Measurements from ENCODE around the gene HS3ST4.

Gene HS3ST4

DNA sequence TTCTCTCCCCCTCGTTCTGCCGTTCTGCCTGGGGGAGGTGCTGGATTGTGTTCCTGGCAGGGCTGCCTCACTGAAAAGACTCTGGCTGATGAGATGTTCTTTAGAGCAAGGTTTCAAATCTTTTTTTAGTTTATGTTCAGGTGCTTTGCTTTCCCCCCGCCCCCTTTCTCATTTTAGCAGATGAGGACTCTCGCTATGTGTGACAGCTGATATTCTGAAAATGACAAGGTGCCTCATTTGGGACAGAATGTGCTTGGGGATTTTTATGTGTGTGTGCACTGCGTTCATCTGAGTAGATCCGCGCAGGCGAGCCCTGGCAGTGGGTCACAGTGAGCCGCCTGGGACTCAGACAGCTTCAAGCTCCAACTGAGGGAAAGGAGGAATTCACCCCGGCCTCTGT, 205.9 kb downstream of the HS3ST4 start:
- DNase-seq = no peak

DNA sequence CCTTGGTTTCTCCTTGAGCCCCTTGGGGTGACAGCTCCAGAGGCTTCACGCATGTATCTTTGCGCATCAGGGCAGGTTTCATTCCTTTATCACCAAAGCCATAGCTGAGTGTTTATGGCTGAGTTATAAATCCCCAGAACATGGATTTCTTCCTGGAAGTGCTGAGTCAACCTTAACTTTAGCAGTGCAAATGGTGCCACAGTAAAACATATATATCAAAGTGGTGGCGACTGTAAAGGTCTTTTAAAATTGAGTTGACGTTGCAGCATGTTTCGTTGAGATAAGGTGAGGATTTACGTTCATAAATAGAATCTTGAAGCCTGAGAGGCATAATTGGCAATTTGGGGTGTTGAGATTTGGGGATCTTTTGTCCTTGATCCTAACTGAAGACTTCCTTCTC, 214.1 kb downstream of the HS3ST4 start:
- no peak for DNase-seq

DNA sequence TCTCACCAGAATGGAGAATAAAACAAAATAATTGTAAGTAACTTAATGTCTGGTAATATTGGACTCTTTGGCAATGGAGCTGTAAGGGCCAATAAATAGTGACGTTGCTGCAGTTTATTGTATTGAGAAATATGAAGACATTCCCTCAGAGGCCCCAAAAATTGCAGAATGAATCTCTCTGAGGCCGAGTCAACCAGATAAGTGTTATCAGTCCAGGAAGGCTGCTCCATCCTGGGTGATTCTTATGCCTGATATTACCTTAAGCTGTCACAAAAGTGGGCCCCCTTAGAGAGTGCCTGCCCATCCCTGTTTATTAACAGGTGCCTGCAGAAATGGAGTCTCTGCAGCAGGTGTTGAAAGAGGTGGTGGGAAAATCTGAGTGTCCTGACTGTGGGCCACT, 219.2 kb downstream of the HS3ST4 start:
- DNase-seq = no peak

DNA sequence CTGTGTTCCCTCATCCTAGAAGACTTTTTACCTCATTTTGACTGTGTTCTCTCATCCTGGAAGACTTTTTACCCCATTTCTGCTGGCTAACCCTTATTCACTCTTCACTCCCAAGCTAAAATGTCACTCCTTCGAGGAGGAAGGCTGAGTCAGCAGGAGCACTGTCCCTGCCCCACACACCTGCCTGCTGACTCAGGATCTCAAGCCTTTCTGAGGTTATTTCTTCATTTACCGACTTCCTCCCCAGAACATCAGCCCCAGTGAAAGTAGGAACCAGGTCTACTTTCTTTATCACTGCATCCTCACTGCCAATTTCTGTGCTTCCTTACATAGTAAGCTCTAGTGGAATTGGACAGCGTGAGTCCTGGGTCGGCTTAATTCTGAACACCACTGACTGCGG, 220.6 kb downstream of the HS3ST4 start:
- no peak for DNase-seq

DNA sequence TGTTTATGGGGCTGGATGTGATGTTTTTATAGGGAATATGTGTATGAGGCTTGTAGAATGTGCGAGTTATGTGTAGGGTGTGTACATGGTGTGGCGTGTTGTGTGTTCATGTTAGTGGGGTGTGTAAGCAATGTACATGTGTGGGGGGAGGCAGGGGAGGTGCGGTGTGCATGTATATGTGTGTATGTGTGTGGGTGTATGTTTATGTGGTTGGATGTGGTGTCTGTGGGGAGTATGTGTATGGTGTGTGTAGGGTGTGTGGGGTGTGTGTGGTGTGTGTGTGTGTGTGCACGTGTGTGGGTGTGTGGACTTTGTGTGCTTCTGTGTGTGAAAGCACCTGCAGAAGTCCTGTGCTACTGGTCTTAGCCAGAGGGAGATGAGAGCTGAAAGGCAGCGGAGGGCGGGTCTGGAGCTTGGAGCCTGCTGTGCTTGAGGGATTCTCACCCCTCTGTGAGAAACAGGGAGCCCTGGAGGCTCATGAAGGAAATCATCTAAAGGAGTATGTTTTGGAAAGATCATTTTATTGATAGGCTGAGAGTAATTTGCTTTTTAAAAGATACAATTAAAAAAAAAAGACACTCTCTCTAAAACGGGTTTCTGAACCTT, 222.7 kb downstream of the HS3ST4 start:
- DNase-seq = no peak

DNA sequence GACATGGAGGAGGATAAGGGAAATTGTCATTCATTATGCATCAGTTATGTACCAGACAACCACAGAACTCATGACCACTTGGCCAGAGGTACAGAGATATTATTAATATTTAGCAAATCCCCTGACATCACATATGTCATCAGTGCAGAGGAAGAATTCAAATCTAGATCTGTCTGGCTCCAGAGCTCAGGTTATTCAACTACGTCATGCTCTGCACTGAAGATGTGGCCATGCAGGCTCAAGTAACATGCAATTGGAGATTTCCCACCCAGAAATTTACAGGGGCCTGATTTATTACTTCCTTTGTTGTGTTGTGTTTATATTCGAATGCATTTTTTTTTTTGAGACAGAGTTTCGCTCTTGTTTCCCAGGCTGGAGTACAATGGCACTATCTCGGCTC, 224.3 kb downstream of the HS3ST4 start:
- DNase-seq = no peak

DNA sequence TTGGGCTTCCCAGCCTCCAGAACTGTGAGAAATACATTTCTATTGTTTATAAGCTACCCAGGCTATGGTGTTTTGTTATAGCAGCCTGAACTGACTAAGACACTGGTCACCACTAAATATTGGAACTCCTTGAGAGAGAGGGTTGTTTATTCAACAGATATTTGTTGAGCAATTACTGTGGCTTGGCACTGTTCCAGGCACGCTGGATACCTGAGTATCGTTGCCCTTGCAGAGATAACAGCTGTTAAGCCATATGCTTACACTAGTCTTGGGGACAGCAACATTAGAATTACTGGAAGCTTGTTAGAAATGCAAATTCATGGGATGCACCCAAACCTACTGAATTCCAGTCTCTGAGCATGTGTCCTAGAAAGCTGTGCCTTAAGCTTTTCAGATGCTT, 230.7 kb downstream of the HS3ST4 start:
- DNase-seq = no peak

DNA sequence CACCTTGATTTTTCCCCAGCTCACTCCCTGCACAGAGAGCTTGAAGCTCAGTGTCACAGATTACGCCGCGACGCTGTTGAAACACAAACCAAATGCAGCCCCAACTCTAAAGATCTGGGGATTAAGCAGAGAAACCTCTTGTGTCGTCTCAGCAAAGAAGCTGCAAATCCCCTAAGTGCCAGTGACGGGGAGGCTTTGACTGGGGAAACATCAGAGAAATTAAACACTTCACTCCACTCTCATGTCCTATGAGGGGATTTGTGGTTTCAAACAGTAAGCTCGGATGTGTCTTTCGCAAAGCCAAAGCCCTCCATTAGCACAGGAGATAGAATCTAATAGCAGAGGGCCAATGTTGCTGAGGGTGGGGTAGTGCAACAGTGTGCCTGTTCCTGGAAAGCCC, 233.7 kb downstream of the HS3ST4 start:
- DNase-seq = no peak

DNA sequence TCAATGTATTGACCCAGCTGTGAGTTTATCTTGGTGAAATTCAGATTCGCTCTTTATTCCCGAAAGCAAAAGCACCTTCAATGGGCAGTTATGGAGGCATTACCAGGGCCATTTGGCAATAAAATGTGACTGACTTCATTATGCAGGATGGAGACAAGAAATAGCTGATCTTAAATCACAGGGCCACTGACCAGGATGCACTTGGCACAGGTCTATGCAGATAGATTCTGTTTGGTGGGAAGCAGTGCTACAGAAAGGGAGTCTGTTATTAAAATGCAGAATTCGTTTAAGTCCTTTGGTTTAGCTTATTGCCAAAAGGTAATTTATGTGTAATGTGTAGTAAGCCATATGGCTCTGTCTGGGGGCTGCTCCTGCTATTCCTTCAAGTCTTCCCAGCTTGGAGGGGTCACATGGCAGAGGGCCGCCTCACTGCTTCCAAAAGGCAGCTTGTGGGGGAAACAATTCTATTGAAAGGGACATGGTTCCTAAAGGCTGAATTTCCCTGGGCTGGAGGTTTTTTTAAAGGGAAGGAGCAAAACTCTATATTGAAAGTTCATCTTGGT, 239.8 kb downstream of the HS3ST4 start:
- no peak for DNase-seq

DNA sequence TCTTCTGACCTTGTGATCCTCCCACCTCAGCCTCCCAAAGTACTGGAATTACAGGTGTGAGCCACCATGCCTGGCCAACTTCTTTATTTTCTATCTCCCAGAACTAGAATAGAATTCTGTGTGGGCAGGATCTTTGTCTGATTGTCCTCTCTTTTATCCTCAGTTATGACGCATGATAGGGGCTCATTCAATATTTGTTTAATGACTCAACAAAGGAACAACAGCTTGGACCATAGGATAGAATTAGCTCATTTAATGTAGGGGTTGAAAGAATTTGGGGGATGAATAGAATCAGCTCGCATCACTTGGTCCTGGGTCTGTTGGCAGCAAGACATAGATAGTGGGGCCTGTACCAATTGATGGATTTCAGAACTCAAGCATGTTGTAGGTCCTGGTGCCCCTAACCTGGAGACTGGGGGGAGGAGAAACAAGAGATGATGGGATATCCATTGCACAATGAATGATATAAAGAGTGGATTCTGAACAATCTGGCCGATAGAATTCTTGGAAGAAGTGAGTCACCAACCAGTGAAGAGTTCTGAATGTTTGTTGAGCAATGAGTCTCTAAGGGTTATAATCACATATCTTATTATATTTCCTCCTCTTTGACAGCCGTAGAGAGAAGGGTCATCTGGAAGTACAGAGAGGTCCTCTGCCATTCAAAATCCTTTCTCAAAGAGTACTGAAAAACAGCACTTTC, 250.2 kb downstream of the HS3ST4 start:
- DNase-seq = no peak

DNA sequence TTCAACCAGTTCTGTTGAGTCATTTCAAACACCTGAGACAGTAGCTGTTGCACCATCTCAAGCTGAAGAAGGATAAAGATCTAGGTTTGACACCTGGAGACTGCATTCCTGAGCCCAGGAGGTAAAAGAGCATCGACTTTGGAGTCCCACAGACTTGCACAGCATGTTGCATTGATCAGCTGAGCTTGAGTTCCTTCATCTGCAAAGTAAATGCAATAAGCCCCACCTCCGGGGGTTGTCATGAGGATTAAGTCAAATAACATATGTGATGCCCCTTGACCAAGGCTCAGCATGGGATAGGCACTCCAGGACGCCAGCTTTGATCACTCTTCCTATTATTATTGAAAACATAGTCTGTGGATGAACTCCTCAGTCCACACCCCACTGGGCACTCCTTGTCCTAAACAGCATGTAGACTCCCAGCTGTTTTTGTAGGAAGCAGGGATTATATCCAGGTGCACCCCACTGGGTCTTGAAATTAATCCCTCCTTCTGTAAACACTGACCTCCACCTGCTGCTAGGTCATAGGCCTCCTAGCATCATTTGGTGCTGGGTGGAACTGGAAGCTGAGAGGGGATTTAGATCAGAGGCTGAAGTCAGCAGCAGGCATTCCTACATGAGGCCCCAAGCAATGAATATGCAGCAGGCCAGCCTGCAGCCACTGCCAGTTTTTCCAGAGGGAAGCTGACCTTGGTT, 259.0 kb downstream of the HS3ST4 start:
- DNase-seq = no peak

DNA sequence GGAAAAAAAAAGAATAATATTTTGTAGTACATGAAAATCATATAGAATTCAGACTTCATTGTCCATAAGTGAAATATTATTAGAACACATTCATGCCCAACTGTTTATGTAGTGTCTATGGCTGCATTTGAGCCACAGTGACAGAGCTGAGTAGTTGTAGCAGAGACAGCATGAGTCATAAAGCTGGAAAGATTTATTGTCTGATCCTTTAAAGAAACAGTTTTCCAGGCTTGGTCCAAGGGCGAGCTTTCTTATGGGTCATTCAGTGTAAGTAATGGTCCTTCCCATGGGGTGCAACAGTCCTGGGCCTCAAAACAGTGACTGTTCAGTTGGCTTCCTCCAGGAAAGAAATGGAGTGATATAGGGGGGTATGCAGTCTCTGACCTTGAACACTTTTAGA, 260.2 kb downstream of the HS3ST4 start:
- DNase-seq = no peak

DNA sequence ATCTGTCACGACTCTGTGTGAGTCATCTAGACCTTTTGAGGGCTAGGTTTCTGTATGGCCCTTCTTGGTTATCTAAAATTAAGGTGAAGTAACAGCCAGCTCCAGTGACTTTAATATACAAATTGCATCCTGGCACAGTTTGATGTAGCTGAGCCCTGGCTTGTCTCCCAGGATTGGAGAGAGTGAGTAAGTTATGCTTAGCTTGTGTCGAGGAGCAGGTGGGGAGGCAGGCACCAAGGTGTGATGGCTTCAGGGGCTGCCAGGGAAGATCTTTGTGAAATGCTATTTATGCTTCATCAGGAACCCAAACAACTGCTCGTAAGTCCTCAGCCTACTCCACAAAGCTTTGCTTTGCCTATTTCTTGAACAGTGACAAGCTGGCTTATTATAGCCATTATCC, 261.2 kb downstream of the HS3ST4 start:
- no peak for DNase-seq

DNA sequence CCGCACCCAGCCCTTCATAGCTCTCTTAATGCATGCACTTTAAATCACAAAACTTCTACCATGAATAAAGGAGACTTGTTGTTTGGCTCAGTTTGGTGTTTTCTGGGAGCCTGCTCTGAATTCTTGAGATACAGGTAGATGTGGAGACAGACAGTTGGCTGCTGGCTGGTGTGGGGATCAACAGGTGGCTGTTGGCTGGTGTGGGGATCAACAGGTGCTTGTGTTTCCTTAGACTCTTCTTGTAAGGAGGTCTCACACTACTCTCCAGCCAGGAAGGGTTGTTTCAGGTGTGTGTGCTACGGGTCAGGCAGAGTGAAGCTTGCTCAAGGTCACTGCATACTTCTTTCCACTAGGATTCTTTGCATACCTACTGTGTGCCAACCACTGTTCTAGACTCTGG, 265.9 kb downstream of the HS3ST4 start:
- no peak for DNase-seq

DNA sequence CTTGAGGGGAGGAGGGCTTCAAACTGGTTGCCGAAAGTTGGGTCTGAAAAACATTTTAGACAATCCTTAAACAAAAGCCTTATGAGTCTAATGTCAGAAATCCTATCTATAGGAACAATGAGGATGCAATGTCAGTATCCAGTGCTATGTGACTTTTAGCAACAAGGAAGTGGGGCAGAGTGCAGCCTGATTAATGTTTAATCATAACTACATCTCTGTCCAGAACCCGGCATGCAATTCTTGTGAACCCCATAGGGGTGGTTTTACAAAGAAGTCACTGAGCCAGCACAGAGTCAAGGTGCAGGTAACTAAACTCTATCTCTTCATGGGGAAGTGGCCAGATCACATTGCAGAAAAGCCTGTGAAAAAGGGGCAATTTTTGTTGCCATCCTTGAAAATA, 267.5 kb downstream of the HS3ST4 start:
- DNase-seq = no peak

DNA sequence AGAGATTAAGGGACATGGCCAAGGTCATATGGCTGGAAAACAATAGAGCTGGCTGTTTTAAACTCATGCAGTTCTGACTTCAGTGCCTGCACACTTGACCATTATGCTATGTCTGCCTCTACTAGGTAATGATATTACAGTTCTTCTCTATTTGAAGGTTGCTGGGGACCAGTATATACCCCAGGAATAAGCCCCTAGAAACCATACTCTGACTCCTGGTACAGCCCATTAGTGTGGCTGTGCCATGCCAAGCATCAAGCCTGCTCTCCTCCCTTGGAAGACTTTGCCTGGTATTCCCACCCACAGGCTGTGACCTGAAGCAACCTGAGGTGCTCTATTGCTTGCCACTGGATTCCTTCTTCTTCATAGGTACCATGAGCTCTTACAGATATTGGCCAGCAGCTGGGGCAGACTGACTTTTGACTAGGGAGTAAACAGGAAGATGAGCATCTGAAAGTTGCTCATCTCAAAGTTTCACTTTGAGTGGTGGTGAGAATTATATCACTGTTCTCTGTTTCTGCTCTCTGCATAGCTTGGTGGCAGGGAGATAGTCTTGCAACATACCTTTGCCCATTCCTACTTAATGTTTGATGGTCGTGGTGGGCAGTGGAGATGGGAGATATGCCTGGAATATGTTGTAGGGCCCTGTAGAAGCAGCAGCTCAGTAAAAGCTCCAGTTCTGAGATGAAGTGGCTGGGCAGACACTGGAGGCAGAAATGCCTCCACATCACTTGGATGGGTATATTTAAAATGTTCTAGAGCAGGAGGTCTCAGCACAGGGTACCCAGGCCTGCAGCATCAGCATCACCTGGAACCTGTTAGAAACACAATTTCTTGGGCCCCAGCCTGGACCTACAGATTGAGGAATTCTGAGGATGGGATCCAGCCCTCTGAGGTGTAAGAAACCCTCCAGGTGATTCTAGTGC, 274.7 kb downstream of the HS3ST4 start:
- DNase-seq = no peak

DNA sequence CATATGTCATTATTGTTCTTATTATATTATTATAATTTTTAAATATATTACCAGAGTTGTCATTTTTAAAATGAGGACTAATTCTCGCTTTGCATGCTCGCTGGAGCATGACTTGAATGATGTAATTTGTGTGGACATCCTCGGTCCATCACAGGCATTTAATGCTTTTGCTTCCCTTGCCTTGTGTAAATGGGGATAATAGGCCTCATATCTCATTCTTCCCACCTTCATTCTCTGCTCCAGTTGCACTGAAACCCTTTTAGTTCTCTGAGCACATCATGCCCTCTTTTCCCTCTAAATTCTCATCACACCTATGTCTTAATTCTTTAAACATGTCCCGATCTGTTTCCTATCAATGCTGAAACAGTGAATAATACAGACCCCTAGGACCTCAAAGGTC, 285.4 kb downstream of the HS3ST4 start:
- DNase-seq = no peak

DNA sequence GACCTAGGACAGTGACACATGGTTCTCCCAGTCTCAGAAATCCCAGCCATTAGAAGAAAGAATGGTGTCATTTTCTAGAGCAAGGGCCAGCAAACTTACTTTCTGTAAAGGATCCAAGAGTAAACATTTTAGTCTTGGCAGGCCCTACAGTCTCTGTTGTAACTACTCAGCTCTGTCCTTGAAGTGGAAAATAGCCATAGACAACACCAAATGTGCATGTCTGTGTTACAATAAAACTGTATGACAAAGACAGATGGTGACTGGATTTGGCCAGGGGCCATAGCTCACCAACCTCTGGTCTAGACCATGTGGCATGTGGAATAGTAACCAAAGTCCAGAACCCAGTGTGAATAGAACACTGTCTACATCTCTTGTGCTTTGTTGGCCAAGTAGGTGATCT, 286.5 kb downstream of the HS3ST4 start:
- DNase-seq = no peak

DNA sequence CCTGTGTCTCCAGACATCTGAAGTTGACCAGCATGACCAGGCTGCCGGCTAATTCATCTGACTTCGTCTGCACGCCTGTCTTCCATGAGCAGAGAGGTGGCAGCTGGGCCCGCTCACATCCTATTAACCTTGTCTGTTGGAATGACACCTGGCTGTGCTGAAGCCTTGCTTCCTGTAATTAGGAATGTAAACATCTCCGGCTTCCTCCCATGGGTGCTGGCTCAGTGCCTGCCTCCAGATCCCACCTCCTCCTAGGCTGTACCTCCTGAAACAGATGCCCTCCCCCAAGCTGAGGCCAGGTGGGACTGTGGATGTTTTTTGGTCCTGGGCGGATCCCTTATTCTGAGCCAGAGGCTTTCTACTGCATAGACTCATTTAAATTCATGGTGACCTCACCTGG, 296.3 kb downstream of the HS3ST4 start:
- DNase-seq = no peak

DNA sequence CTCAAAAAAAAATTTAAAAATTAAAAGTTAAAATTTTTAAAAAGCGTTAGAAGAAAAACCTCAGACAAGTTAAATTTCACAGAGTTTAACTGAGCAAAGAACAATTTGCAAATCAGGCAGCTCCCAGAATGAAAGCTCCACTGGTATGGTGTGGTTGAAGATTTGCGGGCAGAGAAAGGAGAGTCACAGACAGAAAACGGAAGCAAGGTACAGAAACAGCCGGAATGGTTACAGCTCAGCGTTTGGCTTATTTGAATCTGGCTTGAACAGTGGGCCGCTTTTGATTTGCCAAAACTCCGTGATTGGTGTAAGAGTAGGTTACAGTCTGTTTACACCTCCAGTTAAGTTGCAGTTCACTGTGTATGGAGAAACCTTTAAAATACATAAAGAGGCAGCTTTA, 297.1 kb downstream of the HS3ST4 start:
- no peak for DNase-seq

DNA sequence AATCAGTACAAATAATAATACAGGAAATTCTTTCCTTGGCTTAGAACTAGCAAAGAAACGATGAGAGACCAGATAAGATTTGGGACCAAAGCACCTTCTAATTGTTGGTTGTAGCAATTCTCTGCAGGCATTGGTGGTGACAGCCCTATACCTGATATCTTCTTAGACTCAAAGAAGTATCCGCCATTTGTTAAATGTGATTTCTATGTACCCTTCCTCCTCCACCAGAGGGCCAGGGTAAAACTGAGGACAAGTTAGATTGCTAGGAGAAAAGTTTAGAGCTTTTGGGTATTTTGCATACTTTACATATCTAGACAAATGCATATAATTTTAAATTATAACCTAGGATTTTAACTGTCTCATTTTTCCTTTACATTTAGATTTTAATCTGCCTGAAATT, 304.3 kb downstream of the HS3ST4 start:
- no peak for DNase-seq

DNA sequence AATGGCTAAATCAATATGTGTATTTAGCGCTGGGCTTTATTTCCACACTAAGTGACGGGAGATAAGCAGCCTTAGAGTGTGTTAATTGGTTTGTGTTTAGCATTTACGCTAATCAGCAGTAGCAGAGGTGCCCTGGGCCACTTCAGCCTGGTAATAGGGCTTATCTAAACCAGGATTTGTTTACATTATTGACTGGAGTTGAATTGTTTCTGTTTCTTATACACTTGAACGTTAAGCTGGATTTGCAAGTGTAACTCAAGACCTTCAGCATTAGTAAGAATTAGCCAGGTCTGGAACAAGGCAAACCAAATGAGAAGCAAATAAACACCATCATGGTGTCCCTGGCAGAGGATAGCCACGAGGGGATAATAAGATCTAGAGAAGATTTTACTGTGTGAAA, 313.6 kb downstream of the HS3ST4 start:
- DNase-seq = no peak

DNA sequence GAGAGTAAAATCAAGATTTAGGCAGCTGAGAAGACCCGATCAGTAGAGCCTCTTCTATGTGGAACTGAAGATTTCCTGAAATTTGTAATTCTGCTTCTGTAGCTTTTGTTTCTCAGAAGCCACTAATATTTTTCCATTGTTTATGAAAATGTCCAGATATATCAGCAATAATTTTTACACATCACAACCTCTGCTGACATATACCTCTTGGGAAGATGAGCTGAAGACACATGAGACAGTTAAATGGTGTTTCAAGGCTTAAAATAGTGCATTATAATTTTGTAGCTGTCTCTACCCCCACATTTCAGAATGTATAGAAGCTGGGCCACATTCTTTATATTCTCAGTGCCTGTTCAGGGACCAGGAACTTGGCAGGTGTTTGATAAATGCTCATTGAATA, 320.6 kb downstream of the HS3ST4 start:
- no peak for DNase-seq

Measured in NK-92 treated with Interleukin-12 subunit alpha and Interleukin-12 subunit beta, amount 100 ng/mL, for 24 hours (cell line).